ENCODE data around the gene LEMD3.

DNA sequence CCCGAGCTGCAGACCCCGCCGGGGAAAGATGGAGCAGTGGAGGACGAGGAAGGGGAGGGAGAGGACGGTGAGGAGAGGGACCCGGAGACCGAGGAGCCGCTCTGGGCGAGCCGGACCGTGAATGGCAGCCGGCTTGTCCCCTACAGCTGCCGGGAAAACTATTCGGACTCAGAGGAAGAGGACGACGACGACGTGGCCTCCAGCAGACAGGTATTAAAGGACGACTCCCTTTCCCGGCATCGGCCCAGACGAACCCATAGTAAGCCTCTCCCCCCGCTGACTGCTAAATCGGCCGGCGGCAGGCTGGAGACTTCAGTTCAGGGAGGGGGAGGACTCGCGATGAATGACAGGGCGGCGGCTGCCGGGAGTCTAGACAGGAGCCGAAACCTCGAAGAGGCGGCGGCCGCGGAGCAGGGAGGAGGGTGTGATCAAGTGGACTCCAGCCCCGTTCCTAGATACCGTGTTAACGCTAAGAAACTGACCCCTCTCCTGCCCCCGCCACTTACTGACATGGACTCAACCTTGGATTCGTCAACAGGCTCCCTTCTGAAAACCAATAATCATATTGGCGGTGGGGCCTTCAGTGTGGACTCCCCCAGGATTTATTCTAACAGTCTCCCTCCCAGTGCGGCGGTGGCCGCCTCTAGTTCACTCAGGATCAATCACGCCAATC is 962 bp downstream of the LEMD3 start:
- TF ChIP-seq, protein P1, sequence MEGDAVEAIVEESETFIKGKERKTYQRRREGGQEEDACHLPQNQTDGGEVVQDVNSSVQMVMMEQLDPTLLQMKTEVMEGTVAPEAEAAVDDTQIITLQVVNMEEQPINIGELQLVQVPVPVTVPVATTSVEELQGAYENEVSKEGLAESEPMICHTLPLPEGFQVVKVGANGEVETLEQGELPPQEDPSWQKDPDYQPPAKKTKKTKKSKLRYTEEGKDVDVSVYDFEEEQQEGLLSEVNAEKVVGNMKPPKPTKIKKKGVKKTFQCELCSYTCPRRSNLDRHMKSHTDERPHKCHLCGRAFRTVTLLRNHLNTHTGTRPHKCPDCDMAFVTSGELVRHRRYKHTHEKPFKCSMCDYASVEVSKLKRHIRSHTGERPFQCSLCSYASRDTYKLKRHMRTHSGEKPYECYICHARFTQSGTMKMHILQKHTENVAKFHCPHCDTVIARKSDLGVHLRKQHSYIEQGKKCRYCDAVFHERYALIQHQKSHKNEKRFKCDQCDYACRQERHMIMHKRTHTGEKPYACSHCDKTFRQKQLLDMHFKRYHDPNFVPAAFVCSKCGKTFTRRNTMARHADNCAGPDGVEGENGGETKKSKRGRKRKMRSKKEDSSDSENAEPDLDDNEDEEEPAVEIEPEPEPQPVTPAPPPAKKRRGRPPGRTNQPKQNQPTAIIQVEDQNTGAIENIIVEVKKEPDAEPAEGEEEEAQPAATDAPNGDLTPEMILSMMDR (optimal IDR thresholded peaks at IDR 0.05 in 1 of 3, IDR thresholded peaks at IDR 0.05 in 1 of 3, conservative IDR thresholded peaks at IDR 0.05 in 1 of 3; ENCODE audit: extremely low read depth in 1 of 3, insufficient read depth in 2 of 3, low read length in 3 of 3), result no peak
- TF ChIP-seq EZH2 (IDR thresholded peaks at IDR 0.05; ENCODE audit: low read length), result no peak
